AG08395 (cell line): ENCODE results near the gene ACP7.

ENCODE experiments used
- DNase-seq: peaks from one replicate; pipeline ENCODE4 v3.0.0; 2012; ENCODE audit warnings: mixed read lengths, low spot score

Gene ACP7

DNA sequence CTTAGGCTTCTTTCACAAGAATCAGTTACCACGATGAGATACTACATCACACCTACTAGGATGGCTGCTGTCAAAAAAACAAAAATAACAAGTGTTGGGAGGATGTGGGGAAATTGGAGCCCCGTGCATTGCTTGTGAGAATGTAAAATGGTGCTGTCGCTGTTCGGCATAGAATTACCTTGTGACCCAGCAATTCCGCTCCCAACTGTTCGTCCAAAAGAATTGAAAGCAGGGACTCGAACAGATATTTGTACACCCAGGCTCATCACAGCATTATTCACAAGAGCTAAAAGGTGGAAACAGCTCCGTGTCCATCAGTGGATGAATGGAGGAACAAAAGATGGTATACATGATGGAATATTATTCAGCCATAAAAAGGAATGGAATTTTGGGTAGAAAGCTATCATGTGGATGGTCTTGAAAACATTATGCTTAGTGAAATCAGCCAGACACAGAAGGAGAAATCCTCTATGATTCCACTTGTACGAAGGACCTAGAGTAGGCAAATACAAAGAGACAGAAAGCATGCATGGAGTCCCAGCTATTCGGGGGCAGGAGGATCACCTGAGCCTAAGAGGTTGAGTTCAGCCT, 64.9 kb downstream of the ACP7 start:
- no peak for DNase-seq

DNA sequence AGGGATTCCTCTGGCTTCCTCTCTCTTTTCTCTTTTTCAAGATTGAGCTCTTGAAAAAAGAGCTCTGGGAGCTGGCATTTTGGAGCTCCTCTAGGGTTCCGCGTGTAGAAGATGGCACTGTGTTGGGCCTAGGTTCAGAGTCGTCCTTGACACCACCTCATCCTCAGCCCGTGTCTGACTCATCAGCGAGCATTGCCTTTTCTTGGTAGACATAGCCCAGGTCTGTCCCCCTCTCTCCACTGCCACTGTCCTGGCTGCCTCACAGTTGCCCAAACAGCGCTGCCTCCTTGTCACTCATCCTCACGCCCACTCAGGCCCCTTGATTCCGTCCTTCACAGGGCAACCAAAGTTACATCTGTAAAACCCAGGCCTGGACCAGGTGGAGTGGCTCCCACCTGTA, 66.1 kb downstream of the ACP7 start:
- DNase-seq, result no peak

GRCh38 chr19:39150807-39151600, 66.8 kb downstream of the ACP7 start:
- DNase-seq, result no peak

- no peak for DNase-seq
Observed at GRCh38 chr19:39152066-39152465, 67.9 kb downstream of the ACP7 start.

DNA sequence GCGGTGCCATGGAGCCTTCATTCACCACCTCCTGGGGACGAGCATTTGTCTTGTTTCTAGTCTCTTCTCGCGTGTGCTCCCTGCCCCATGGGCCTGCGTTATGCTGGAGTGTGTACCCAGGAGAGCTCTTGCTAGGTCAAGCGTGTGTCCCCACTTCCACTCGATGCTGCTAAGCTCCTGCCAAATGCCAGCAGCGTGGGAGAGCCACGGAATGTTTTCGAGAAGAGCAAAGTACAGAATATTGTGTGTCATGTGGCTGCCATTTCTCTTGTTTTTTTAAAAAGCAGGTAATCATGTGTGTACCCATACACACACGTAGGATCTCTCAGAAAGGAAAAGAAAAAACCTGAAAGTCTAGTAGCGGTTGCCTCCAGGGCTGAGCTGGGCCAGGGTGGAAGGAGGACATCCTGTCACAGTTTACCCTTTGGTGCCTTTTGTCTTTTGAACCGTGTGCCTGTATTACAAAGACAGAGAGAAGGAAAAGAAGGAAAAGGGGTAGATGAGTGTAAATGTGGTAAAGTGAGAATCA, 70.0 kb downstream of the ACP7 start:
- DNase-seq, result no peak

DNA sequence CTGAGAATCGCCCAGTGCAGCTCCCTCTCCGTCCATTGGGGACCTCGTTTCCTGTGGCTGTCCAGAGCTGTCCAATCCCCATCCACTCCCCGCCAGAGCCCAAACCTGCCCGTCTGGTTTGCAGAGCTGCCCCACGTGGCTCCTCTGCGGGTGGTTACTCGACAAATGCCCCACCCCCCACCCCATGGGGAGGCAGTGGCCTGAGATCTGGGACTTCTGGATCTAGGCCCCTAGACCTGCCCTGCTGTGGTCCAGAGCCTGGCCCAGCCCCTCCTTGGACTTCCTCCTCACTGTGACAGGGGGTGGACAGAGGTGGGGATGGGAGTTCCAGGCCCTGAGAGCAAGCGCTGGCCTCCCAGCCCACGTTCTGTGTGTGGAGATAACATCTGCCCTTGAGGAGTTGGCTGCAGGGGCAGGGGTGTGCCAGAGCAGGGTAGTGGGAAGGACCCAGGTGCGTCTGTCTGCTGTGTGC, 70.5 kb downstream of the ACP7 start:
- no peak for DNase-seq

DNA sequence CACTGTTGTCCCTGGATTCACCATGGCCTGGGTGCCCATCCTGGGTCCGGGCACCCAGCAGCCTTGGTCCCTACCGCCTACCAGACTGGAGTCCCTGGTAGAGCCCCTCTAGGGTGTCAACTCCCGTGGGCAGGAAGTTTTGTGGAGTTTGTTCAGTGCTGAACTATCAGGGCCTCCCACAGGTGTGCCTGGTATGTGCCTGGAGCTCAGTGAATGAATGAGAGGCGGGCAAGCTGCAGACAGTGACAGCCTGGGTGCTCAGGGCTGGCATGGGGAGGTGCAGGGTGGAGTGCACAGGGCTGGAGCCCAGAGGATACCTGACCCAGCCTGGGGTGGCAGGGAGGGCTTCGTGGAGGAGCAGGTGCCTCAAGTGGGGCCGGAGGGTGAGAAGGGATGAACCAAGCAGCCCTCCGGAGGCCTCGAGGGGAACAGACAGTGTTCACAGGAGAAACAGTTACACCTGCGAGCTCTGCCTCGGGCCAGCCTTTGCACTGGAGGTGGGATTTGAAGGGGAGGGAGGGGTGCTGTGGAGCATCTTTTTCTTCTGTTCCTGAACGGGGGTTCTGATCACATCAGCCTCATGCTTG, 71.0 kb downstream of the ACP7 start:
- DNase-seq, result no peak

DNA sequence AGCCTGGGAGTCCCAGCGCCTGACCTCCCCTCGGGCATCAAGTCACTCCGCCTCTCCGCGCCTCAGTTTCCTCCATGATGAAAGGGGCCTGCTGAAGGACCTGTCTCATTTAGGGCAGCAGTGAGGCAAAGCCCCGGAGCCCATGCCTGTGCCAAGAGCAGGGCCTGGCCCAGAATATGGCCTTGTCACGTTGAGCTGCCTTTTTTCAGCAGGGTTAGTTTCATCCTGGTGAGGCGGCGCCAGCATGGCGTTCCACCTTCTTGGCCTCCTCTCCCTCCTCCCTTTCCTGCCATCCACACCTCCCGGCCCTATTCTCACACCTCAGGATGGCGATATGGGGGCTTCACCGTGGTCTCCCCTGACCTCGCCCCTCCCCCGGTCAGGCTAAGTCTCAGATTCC, 71.6 kb downstream of the ACP7 start:
- no peak for DNase-seq

- DNase-seq, result peak; percentile 31
Observed at GRCh38 chr19:39156326-39157230, 72.4 kb downstream of the ACP7 start.

- no peak for DNase-seq
Observed at GRCh38 chr19:39157275-39157996, 73.3 kb downstream of the ACP7 start.

GRCh38 chr19:39157997-39158389, 73.8 kb downstream of the ACP7 start:
- no peak for DNase-seq

DNA sequence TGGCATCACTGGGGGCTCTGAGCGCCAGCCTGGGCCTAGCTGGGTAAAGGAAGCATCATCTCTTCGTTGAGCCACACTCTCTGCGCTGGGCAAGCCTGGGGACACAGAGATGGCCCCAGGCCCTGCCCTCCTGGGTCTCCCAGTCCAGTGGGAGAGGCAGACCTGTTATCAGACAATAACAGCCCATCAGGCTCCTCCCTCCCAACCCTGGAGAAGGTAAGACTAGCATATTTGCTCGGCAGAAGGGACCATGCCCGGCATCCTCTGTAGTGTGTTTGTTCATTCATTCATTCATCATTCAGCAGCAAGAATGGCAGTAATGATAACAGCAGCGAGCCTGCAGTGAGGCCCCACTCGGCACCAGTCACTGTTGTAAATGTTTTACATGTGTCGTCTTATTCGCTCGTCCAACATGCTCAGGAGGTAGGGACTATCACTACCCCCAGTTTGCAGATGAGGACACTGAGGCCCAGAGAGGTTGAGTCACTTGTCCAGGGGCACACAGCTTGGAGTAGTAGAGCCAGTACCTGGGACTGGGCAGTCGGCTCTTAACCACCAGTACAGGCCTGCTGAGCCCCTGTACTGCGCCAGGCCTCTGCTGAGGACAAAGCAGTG, 74.6 kb downstream of the ACP7 start:
- DNase-seq, result no peak

GRCh38 chr19:39160523-39160861, 76.3 kb downstream of the ACP7 start:
- peak; percentile 68 for DNase-seq
